Osteoblast (primary cell): Measurements from ENCODE around the gene MTCL1. TPM values are rescaled to one million over a fixed set of nuclear protein-coding genes. Genes with fewer than 3 reads are reported as not detected.

Experiments used
- DNase-seq: peaks from one replicate; pipeline ENCODE4 v3.0.0; 2011; ENCODE audit warnings: low spot score, mixed read lengths; ENCODE audit not compliant: insufficient read length; ENCODE audit errors: missing footprints
- H2AFZ ChIP-seq: 2 replicates; pipeline ENCODE4 v1.6.0; 2011; ENCODE audit warnings: mild to moderate bottlenecking, low read length
- H3K27ac ChIP-seq: 2 replicates; pipeline ENCODE4 v1.5.1; 2011; ENCODE audit warnings: mild to moderate bottlenecking, low read depth, low read length, moderate library complexity
- H3K27me3 ChIP-seq: 2 replicates; pipeline ENCODE4 v1.6.0; 2012; ENCODE audit warnings: mild to moderate bottlenecking, control low read depth, inconsistent platforms, low read length, moderate library complexity; ENCODE audit not compliant: insufficient read depth
- H3K36me3 ChIP-seq: 2 replicates; pipeline ENCODE4 v1.5.1; 2011; ENCODE audit warnings: mild to moderate bottlenecking, low read length, control low read depth, moderate library complexity; ENCODE audit not compliant: insufficient read depth
- H3K4me1 ChIP-seq: 2 replicates; pipeline ENCODE4 v1.5.1; 2011; ENCODE audit warnings: mild to moderate bottlenecking, low read length, control low read depth, moderate library complexity; ENCODE audit not compliant: insufficient read depth
- H3K4me2 ChIP-seq: 2 replicates; pipeline ENCODE4 v1.6.0; 2011; ENCODE audit warnings: mild to moderate bottlenecking, low read length; ENCODE audit not compliant: insufficient read depth
- H3K4me3 ChIP-seq: fragments of 200-600 bp; sonication (generic); 3 replicates; pipeline ENCODE4 v1.5.1; 2012; ENCODE audit warnings: mild to moderate bottlenecking, low read length, inconsistent platforms; ENCODE audit not compliant: insufficient read depth
- H3K79me2 ChIP-seq: 2 replicates; pipeline ENCODE4 v1.6.0; 2012; ENCODE audit warnings: mild to moderate bottlenecking, low read length, control low read depth, inconsistent platforms; ENCODE audit not compliant: insufficient read depth
- H3K9me3 ChIP-seq: 2 replicates; pipeline ENCODE4 v1.5.1; 2011; ENCODE audit warnings: low read depth, low read length, control low read depth
- H4K20me1 ChIP-seq: 2 replicates; pipeline ENCODE4 v1.6.0; 2012; ENCODE audit warnings: mild to moderate bottlenecking, low read length, control low read depth; ENCODE audit not compliant: insufficient read depth
- total RNA-seq: library from RNA; depleted of rRNA; stranded (reverse); fragments of >200 nt; gene quantifications from 2 replicates; pipeline ENCODE4 v1.2.3, GENCODE V29; 2012
- TF ChIP-seq, protein P1 (sequence below): IDR thresholded peaks from 2 replicates; pipeline ENCODE4 v1.5.1; 2011; ENCODE audit warnings: mild to moderate bottlenecking, low read depth, low read length, moderate library complexity; ENCODE audit errors: extremely low read depth

Gene MTCL1
- total RNA-seq, 1 donor: 38.0 TPM

DNA sequence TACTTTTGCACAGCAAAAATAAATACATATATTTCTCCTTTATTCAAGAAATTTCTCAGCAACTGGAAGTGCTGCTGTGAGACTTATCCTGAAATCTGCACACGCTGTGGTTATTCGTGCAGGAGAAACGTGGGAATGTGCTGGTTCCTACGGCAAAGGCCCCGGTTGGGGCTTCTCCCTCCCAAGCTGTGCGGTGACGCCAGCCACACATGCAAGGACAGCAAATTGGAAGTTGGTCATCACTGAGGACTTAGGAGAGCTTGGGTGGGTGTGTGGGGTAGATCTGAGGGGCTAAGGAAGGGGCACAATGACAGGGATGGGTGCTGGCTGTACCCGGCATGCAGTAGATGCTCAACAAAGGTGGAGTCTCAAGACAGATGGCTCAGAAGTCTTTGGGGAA, 16.5 kb upstream of the MTCL1 start:
- no peaks in the 10 kb centered on the region for H3K79me2 ChIP-seq

DNA sequence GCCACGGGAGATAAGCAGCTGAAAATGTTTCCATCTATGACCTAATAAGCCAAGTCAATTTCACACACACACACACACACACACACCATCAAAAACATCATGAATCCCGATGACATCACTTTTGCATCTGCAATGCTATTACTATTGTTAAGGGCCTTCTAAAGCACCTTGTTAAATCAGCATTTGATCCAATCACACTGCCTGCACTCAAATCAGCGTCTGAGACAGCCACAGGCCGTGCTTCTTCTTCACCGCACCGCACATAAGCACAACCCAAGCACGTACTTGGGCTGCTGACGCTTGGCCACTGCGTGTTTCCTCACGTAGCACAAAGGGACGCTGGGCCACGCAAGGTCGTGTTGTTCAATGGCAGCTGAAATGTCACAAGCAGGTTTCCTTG, 15.8 kb upstream of the MTCL1 start:
- DNase-seq: no peak
- Histone ChIP-seq H3K27ac (no peak overlapping the region), H3K36me3 (no peaks in the 10 kb centered on the region), H3K4me2 (no peak overlapping the region), H3K4me3 (no peak overlapping the region), H3K4me1 (no peaks in the 10 kb centered on the region), H3K9me3 (no peaks in the 10 kb centered on the region), H2AFZ (no peak overlapping the region), H4K20me1 (no peaks in the 10 kb centered on the region), H3K79me2 (no peaks in the 10 kb centered on the region), H3K27me3 (no peaks in the 10 kb centered on the region)
- TF ChIP-seq, protein P1, sequence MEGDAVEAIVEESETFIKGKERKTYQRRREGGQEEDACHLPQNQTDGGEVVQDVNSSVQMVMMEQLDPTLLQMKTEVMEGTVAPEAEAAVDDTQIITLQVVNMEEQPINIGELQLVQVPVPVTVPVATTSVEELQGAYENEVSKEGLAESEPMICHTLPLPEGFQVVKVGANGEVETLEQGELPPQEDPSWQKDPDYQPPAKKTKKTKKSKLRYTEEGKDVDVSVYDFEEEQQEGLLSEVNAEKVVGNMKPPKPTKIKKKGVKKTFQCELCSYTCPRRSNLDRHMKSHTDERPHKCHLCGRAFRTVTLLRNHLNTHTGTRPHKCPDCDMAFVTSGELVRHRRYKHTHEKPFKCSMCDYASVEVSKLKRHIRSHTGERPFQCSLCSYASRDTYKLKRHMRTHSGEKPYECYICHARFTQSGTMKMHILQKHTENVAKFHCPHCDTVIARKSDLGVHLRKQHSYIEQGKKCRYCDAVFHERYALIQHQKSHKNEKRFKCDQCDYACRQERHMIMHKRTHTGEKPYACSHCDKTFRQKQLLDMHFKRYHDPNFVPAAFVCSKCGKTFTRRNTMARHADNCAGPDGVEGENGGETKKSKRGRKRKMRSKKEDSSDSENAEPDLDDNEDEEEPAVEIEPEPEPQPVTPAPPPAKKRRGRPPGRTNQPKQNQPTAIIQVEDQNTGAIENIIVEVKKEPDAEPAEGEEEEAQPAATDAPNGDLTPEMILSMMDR: no peak

More for the DNA sequence above, 16.5 kb upstream of the MTCL1 start:
- Histone ChIP-seq H3K4me1 (no peaks in the 10 kb centered on the region), H3K4me3 (no peak overlapping the region), H3K9me3 (no peaks in the 10 kb centered on the region), H3K36me3 (no peaks in the 10 kb centered on the region), H3K4me2 (no peak overlapping the region), H2AFZ (no peak overlapping the region), H3K27me3 (no peaks in the 10 kb centered on the region), H4K20me1 (no peaks in the 10 kb centered on the region), H3K27ac (no peak overlapping the region)
- TF ChIP-seq, protein P1: no peak
- no peak for DNase-seq

DNA sequence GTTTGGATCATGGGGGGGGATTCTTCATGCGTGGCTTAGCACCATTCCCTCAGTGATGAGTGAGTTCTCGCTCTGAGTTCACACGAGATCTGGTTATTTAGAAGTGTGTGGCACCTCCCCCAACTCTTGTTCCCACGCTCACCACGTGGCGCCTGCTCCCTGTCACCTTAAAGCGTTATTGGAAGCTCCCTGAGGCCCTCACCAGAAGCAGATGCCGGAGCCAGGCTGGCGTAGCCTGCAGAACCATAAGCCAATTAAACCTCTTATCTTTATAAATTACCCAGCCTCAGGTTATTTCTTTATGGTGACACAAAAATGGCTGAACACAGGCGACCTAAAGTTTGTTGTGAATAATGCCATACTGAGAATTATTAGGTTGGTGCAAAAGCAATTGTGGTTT, 10.5 kb upstream of the MTCL1 start:
- no peaks in the 10 kb centered on the region for H3K4me1 ChIP-seq
- DNase-seq: no peak
- H3K4me3 ChIP-seq: no peak overlapping the region
- H3K4me2 ChIP-seq: no peak overlapping the region
- TF ChIP-seq, protein P1: no peak
- H3K27ac ChIP-seq: no peak overlapping the region
- H3K27me3 ChIP-seq: no peaks in the 10 kb centered on the region
- no peak overlapping the region for H2AFZ ChIP-seq
- no peaks in the 10 kb centered on the region for H3K79me2 ChIP-seq
- H3K9me3 ChIP-seq: no peaks in the 10 kb centered on the region
- no peaks in the 10 kb centered on the region for H4K20me1 ChIP-seq
- no peaks in the 10 kb centered on the region for H3K36me3 ChIP-seq

DNA sequence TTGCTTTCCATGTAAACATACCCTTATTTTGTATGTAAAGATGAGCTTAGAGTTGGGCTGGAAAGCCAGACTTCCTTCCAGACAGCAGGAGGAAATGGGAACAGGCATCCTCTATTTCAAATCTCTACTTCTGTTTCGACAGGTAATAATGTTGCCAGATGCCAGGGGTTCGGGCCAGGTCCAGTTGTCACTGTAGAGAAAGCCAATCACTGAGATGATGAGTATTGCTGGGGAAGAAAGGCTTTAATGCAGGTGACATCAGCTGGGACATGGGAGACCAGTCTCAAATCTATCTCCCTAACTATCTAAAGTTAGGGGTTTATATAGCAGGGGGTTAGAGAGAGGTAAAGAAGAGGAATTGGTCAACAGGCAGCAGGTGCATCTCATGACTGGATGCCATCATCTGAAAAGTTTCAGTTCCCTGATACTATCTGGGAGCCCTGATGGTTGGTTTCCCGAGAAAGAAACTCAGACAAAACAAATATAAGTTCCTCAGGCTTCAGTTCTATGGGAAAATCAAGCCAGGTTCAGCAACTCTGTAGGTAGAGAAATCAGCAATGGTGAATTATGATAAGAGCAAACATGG, 9.3 kb upstream of the MTCL1 start:
- TF ChIP-seq, protein P1: no peak
- Histone ChIP-seq H3K4me1 (peaks cover 5% of the 10 kb centered on the region), H3K4me2 (no peak overlapping the region), H3K4me3 (no peak overlapping the region), H2AFZ (no peak overlapping the region), H3K36me3 (no peaks in the 10 kb centered on the region), H3K9me3 (no peaks in the 10 kb centered on the region), H4K20me1 (no peaks in the 10 kb centered on the region), H3K27ac (no peak overlapping the region), H3K27me3 (no peaks in the 10 kb centered on the region), H3K79me2 (no peaks in the 10 kb centered on the region)
- DNase-seq: no peak
